H9 (cell line): ENCODE results near the gene TMEM161B. TPM values are rescaled to one million over a fixed set of nuclear protein-coding genes. Genes with fewer than 3 reads are reported as not detected.

ENCODE experiments used
- DNase-seq: peaks from one replicate; pipeline ENCODE4 v3.0.0-alpha.2; 2017
- H2AFZ ChIP-seq: one replicate; pipeline ENCODE4 v1.6.1; 2013; ENCODE audit warnings: mild to moderate bottlenecking, low read length, control low read depth, moderate library complexity
- H2AK5ac ChIP-seq: 2 replicates; pipeline ENCODE4 v1.6.1; 2013; ENCODE audit warnings: low read length, control low read depth, mixed read lengths; ENCODE audit not compliant: insufficient read length
- H2BK120ac ChIP-seq: one replicate; pipeline ENCODE4 v1.6.1; 2013; ENCODE audit warnings: low read depth, mild to moderate bottlenecking, low read length, control low read depth, inconsistent platforms; ENCODE audit not compliant: poor library complexity, severe bottlenecking
- H2BK12ac ChIP-seq: 2 replicates; pipeline ENCODE4 v1.6.1; 2013; ENCODE audit warnings: low read length, control low read depth, mixed read lengths, low read depth; ENCODE audit not compliant: insufficient read length
- H2BK15ac ChIP-seq: 2 replicates; pipeline ENCODE4 v1.6.1; 2013; ENCODE audit warnings: low read depth, low read length, control low read depth
- H2BK20ac ChIP-seq: one replicate; pipeline ENCODE4 v1.6.1; 2013; ENCODE audit warnings: low read depth, mild to moderate bottlenecking, low read length, control low read depth, inconsistent platforms; ENCODE audit not compliant: poor library complexity, severe bottlenecking
- H2BK5ac ChIP-seq: 2 replicates; pipeline ENCODE4 v1.6.1; 2013; ENCODE audit warnings: low read length, control low read depth, mixed read lengths; ENCODE audit not compliant: insufficient read length
- H3K14ac ChIP-seq: 2 replicates; pipeline ENCODE4 v1.6.1; 2013; ENCODE audit warnings: low read length, control low read depth; ENCODE audit not compliant: insufficient read depth
- H3K18ac ChIP-seq: 2 replicates; pipeline ENCODE4 v1.6.1; 2013; ENCODE audit warnings: low read depth, mild to moderate bottlenecking, mixed read lengths, low read length, control low read depth; ENCODE audit not compliant: insufficient read length
- H3K23ac ChIP-seq: 2 replicates; pipeline ENCODE4 v1.6.1; 2013; ENCODE audit warnings: low read length, control low read depth, mixed read lengths, low read depth; ENCODE audit not compliant: insufficient read length
- H3K23me2 ChIP-seq: 2 replicates; pipeline ENCODE4 v1.6.1; 2013; ENCODE audit warnings: low read depth, mild to moderate bottlenecking, mixed read lengths, low read length, control low read depth; ENCODE audit not compliant: insufficient read length, poor library complexity, severe bottlenecking
- H3K27ac ChIP-seq: 2 replicates; pipeline ENCODE4 v1.5.1; 2013; ENCODE audit warnings: low read length, control low read depth, mixed read lengths, low read depth; ENCODE audit not compliant: insufficient read length
- H3K27me3 ChIP-seq: 2 replicates; pipeline ENCODE4 v1.6.1; 2013; ENCODE audit warnings: low read length, control low read depth, inconsistent platforms; ENCODE audit not compliant: insufficient read depth
- H3K4ac ChIP-seq: 2 replicates; pipeline ENCODE4 v1.6.1; 2013; ENCODE audit warnings: low read depth, mild to moderate bottlenecking, control low read depth, inconsistent platforms, low read length, moderate library complexity
- H3K4me1 ChIP-seq: 2 replicates; pipeline ENCODE4 v1.6.1; 2013; ENCODE audit warnings: low read length, control low read depth, inconsistent platforms; ENCODE audit not compliant: insufficient read depth
- H3K4me2 ChIP-seq: 2 replicates; pipeline ENCODE4 v1.6.1; 2013; ENCODE audit warnings: low read length, control low read depth, mixed read lengths; ENCODE audit not compliant: insufficient read length, insufficient read depth
- H3K56ac ChIP-seq: 2 replicates; pipeline ENCODE4 v1.6.1; 2013; ENCODE audit warnings: low read depth, mild to moderate bottlenecking, mixed read lengths, low read length, control low read depth; ENCODE audit not compliant: insufficient read length
- H3K79me1 ChIP-seq: 2 replicates; pipeline ENCODE4 v1.6.1; 2013; ENCODE audit warnings: low read depth, mild to moderate bottlenecking, moderate library complexity, low read length, control low read depth, inconsistent platforms; ENCODE audit not compliant: insufficient read depth, poor library complexity, severe bottlenecking
- H3K79me2 ChIP-seq: 2 replicates; pipeline ENCODE4 v1.6.1; 2013; ENCODE audit warnings: low read length, control low read depth, inconsistent platforms; ENCODE audit not compliant: insufficient read depth
- H3K9ac ChIP-seq: 2 replicates; pipeline ENCODE4 v1.6.1; 2013; ENCODE audit warnings: low read length, control low read depth, mixed read lengths; ENCODE audit not compliant: insufficient read length; ENCODE audit errors: extremely low read depth
- H3K9me3 ChIP-seq: one replicate; pipeline ENCODE4 v1.6.1; 2013; ENCODE audit warnings: low read depth, low read length, inconsistent platforms; ENCODE audit not compliant: control insufficient read depth
- H3T11ph ChIP-seq: one replicate; pipeline ENCODE4 v1.6.1; 2013; ENCODE audit warnings: mild to moderate bottlenecking, low read length, control low read depth, inconsistent platforms
- H4K20me1 ChIP-seq: one replicate; pipeline ENCODE4 v1.6.1; 2013; ENCODE audit not compliant: control insufficient read depth, insufficient read length, insufficient read depth
- H4K5ac ChIP-seq: 2 replicates; pipeline ENCODE4 v1.6.1; 2013; ENCODE audit warnings: low read depth, mild to moderate bottlenecking, mixed read lengths, low read length, control low read depth; ENCODE audit not compliant: insufficient read length
- H4K8ac ChIP-seq: replicated peaks from 2 replicates; pipeline ENCODE4 v1.6.1; 2013; ENCODE audit warnings: low read length, control low read depth, mixed read lengths, low read depth; ENCODE audit not compliant: insufficient read length
- H4K91ac ChIP-seq: 2 replicates; pipeline ENCODE4 v1.6.1; 2013; ENCODE audit warnings: low read depth, mild to moderate bottlenecking, moderate library complexity, mixed read lengths, low read length, control low read depth; ENCODE audit not compliant: insufficient read length
- H3K27ac Mint-ChIP-seq, 3 experiments: 2 replicates in 2 of 3; 3 replicates in 1 of 3; pipeline ENCODE4 v1.8.0; 2020 to 2021; ENCODE audit warnings: mixed read lengths in 3 of 3, mild to moderate bottlenecking in 1 of 3, moderate library complexity in 1 of 3
- H3K27me3 Mint-ChIP-seq: 2 replicates; pipeline ENCODE4 v1.8.0; 2021; ENCODE audit warnings: low read depth, mild to moderate bottlenecking, moderate library complexity, mixed read lengths
- H3K36me3 Mint-ChIP-seq, 3 experiments: 2 replicates in 2 of 3; 3 replicates in 1 of 3; pipeline ENCODE4 v1.8.0; 2020 to 2021; ENCODE audit warnings: low read depth in 3 of 3, mixed read lengths in 3 of 3; ENCODE audit not compliant: insufficient read depth in 1 of 3
- H3K4me1 Mint-ChIP-seq, 2 experiments: 2 replicates each; pipeline ENCODE4 v1.8.0; 2020; ENCODE audit warnings: mixed read lengths in 2 of 2
- H3K4me3 Mint-ChIP-seq, 2 experiments: 2 replicates in 1 of 2; 3 replicates in 1 of 2; pipeline ENCODE4 v1.8.0; 2020 to 2021; ENCODE audit warnings: mild to moderate bottlenecking in 2 of 2, mixed read lengths in 2 of 2, moderate library complexity in 1 of 2
- H3K9me3 Mint-ChIP-seq, 2 experiments: 2 replicates in 1 of 2; 3 replicates in 1 of 2; pipeline ENCODE4 v1.8.0; 2020; ENCODE audit warnings: mild to moderate bottlenecking in 2 of 2, mixed read lengths in 2 of 2, moderate library complexity in 1 of 2
- total RNA-seq: library from RNA; stranded (reverse); gene quantifications from 2 replicates; pipeline ENCODE4 v1.2.1, GENCODE V29; 2021
- TF ChIP-seq, protein P1 (sequence below): fragments of 200-600 bp; sonication (generic); conservative IDR thresholded peaks from 3 replicates; pipeline ENCODE4 v1.8.0; 2021; ENCODE audit warnings: antibody characterized with exemption, mild to moderate bottlenecking

The TMEM161B gene
- total RNA-seq, 1 experiment from 2014 or later, result 17.9 TPM

DNA sequence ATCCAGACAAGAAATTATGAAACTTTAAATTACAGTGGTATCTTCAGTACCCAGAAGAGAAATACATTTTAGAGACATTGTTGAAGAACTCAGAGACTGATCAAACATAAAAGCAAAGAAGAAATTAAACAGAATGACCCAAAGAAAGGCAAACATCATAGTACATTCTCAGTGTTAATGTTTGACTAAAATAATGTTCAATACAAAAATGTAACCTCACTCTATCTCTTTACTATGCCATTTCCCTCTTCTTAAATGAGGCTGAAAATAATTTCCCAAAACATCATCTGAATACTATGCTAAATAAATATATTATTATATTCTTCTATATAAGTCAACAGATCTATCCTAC lies 22.8 kb downstream of the TMEM161B start:
- H4K91ac ChIP-seq, result no peak overlapping the region
- no peak overlapping the region for H2BK20ac ChIP-seq
- no peak overlapping the region for H2AFZ ChIP-seq
- H2BK12ac ChIP-seq, result no peak overlapping the region
- no peak overlapping the region for H3K9ac ChIP-seq
- TF ChIP-seq, protein P1, sequence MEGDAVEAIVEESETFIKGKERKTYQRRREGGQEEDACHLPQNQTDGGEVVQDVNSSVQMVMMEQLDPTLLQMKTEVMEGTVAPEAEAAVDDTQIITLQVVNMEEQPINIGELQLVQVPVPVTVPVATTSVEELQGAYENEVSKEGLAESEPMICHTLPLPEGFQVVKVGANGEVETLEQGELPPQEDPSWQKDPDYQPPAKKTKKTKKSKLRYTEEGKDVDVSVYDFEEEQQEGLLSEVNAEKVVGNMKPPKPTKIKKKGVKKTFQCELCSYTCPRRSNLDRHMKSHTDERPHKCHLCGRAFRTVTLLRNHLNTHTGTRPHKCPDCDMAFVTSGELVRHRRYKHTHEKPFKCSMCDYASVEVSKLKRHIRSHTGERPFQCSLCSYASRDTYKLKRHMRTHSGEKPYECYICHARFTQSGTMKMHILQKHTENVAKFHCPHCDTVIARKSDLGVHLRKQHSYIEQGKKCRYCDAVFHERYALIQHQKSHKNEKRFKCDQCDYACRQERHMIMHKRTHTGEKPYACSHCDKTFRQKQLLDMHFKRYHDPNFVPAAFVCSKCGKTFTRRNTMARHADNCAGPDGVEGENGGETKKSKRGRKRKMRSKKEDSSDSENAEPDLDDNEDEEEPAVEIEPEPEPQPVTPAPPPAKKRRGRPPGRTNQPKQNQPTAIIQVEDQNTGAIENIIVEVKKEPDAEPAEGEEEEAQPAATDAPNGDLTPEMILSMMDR, result no peak
- H3K79me2 ChIP-seq, result peaks cover 14% of the 10 kb centered on the region; the same call in 1 of the 2 replicates
- H3K56ac ChIP-seq, result no peak overlapping the region
- H3K23ac ChIP-seq, result no peak overlapping the region
- H2BK5ac ChIP-seq, result no peak overlapping the region
- H3K4me1 ChIP-seq, result peaks cover 19% of the 10 kb centered on the region; the same call in 1 of the 2 replicates
- no peaks in the 10 kb centered on the region for H4K20me1 ChIP-seq
- H2BK15ac ChIP-seq, result no peak overlapping the region
- no peak overlapping the region for H4K5ac ChIP-seq
- H3K27ac ChIP-seq, result no peak overlapping the region
- DNase-seq, result no peak
- H3K23me2 ChIP-seq, result no peaks in the 10 kb centered on the region
- no peaks in the 10 kb centered on the region for H3K9me3 Mint-ChIP-seq
- no peak overlapping the region for H3K14ac ChIP-seq
- no peak overlapping the region for H2BK120ac ChIP-seq
- peaks cover 78 to 87% of the 10 kb centered on the region in 2 experiments for H3K4me1 Mint-ChIP-seq
- H3K4me2 ChIP-seq, result no peak overlapping the region
- H3K9me3 ChIP-seq, result no peaks in the 10 kb centered on the region
- H3K36me3 Mint-ChIP-seq, result peaks cover 0 to 1% (median 0%) of the 10 kb centered on the region in 3 experiments; a peak in 1 of 7 replicates
- H3T11ph ChIP-seq, result no peak overlapping the region
- no peaks in the 10 kb centered on the region for H3K27me3 ChIP-seq
- H2AK5ac ChIP-seq, result no peak overlapping the region
- no peak overlapping the region for H3K18ac ChIP-seq
- no peak overlapping the region for H4K8ac ChIP-seq
- H3K27ac Mint-ChIP-seq, result no peak overlapping the region; a peak in 2 of 7 replicates
- H3K79me1 ChIP-seq, result no peaks in the 10 kb centered on the region
- H3K27me3 Mint-ChIP-seq, result no peaks in the 10 kb centered on the region
- no peak overlapping the region for H3K4ac ChIP-seq
- H3K4me3 Mint-ChIP-seq, result no peak overlapping the region
